H1 (cell line): ENCODE measurements around the gene SHC1. TPM values are rescaled to one million over a fixed set of nuclear protein-coding genes. Genes with fewer than 3 reads are reported as not detected.

Source experiments
- CTCF ChIA-PET: fragments of 300-600 bp; sonication (Branson Sonifier 250); formaldehyde crosslinking; loops from one replicate; lab custom pipeline; 2021; ENCODE audit not compliant: partially characterized antibody; lab: Charles Lee
- POLR2A ChIA-PET: fragments of 300-600 bp; sonication (Branson Sonifier 250); formaldehyde crosslinking; loops from one replicate; lab custom pipeline; 2021; ENCODE audit warnings: inconsistent platforms; ENCODE audit not compliant: partially characterized antibody; lab: Charles Lee
- DNase-seq, 2 experiments: peaks; one replicate each; pipeline versions ENCODE4 v3.0.0 to v3.0.0-alpha.2; 2010 to 2022; ENCODE audit warnings: low spot score in 2 of 2, low read depth in 1 of 2, mixed read lengths in 1 of 2
- FAIRE-seq: peaks from 2 replicates; lab custom pipeline; 2011; peaks lifted over from hg19 to GRCh38; lab: Jason Lieb, UNC
- H2AFZ ChIP-seq: 2 replicates; pipeline ENCODE4 v1.8.1; 2012; ENCODE audit warnings: low read length, inconsistent platforms
- H2AK5ac ChIP-seq: 2 replicates; pipeline ENCODE4 v1.6.1; 2013; ENCODE audit warnings: low read depth, low read length
- H2BK120ac ChIP-seq: replicated peaks from 2 replicates; pipeline ENCODE3; 2013; ENCODE audit warnings: low read depth, low read length, inconsistent platforms
- H2BK12ac ChIP-seq: 2 replicates; pipeline ENCODE4 v1.6.1; 2013; ENCODE audit warnings: low read depth, low read length
- H2BK15ac ChIP-seq: 2 replicates; pipeline ENCODE4 v1.6.1; 2013; ENCODE audit warnings: low read length
- H2BK20ac ChIP-seq: 2 replicates; pipeline ENCODE4 v1.6.1; 2013; ENCODE audit warnings: low read length
- H2BK5ac ChIP-seq: 2 replicates; pipeline ENCODE4 v1.6.1; 2013; ENCODE audit warnings: low read depth, low read length
- H3K14ac ChIP-seq: 2 replicates; pipeline ENCODE4 v1.6.1; 2013; ENCODE audit warnings: inconsistent platforms; ENCODE audit not compliant: insufficient read length
- H3K18ac ChIP-seq: 2 replicates; pipeline ENCODE4 v1.6.1; 2013; ENCODE audit warnings: low read length; ENCODE audit errors: extremely low read depth
- H3K23ac ChIP-seq: 2 replicates; pipeline ENCODE4 v1.6.1; 2013; ENCODE audit warnings: inconsistent platforms; ENCODE audit not compliant: insufficient read length
- H3K23me2 ChIP-seq: 2 replicates; pipeline ENCODE4 v1.6.1; 2013; ENCODE audit warnings: low read depth, low read length
- H3K27ac ChIP-seq: 2 replicates; pipeline ENCODE4 v1.6.1; 2011; ENCODE audit warnings: low read depth, low read length, inconsistent platforms
- H3K27me3 ChIP-seq, 4 experiments: replicated peaks in 1 of 4; 1 replicate in 1 of 4; 2 replicates in 3 of 4; pipeline versions ENCODE4 v1.6.1 to v1.8.1; 2011 to 2013; ENCODE audit warnings: low read length in 3 of 4, mild to moderate bottlenecking in 3 of 4, inconsistent platforms in 2 of 4, mixed read lengths in 2 of 4, moderate library complexity in 1 of 4; ENCODE audit not compliant: control insufficient read depth in 3 of 4, insufficient read depth in 3 of 4; ENCODE audit errors: extremely low read depth in 1 of 4
- H3K36me3 ChIP-seq, 4 experiments: 2 replicates each; pipeline versions ENCODE4 v1.6.1 to v1.8.1; 2011 to 2013; ENCODE audit warnings: mild to moderate bottlenecking in 4 of 4, low read length in 3 of 4, moderate library complexity in 2 of 4, control low read depth in 1 of 4, inconsistent platforms in 1 of 4; ENCODE audit not compliant: insufficient read depth in 4 of 4, control insufficient read depth in 2 of 4
- H3K4ac ChIP-seq: replicated peaks from 2 replicates; pipeline ENCODE3; 2013; ENCODE audit warnings: low read length, low read depth, mixed read lengths, inconsistent platforms; ENCODE audit not compliant: insufficient read length
- H3K4me1 ChIP-seq, 4 experiments: replicated peaks in 1 of 4; 1 replicate in 1 of 4; 2 replicates in 3 of 4; pipeline versions ENCODE4 v1.6.1 to v1.8.1; 2011 to 2013; ENCODE audit warnings: low read length in 3 of 4, inconsistent platforms in 2 of 4, mixed read lengths in 1 of 4; ENCODE audit not compliant: insufficient read depth in 4 of 4, control insufficient read depth in 3 of 4
- H3K4me2 ChIP-seq, 2 experiments: 2 replicates each; pipeline versions ENCODE4 v1.6.1 to v1.8.1; 2011 to 2013; ENCODE audit warnings: low read depth in 2 of 2, low read length in 2 of 2, control low read depth in 1 of 2, inconsistent platforms in 1 of 2, mild to moderate bottlenecking in 1 of 2; ENCODE audit not compliant: insufficient read depth in 1 of 2
- H3K4me3 ChIP-seq, 4 experiments: fragments of 200-600, 300-600 bp in 1 of 4; sonication (generic), shearing (Covaris generic), sonication (Bioruptor Twin) in 1 of 4; 2 replicates each; pipeline versions ENCODE4 v1.5.1 to v1.8.1; 2011 to 2016; ENCODE audit warnings: low read length in 4 of 4, low read depth in 3 of 4, control low read depth in 2 of 4, inconsistent platforms in 2 of 4, mild to moderate bottlenecking in 2 of 4, mixed read lengths in 1 of 4, moderate library complexity in 1 of 4; ENCODE audit not compliant: insufficient read depth in 2 of 4; ENCODE audit errors: extremely low read depth in 1 of 4
- H3K56ac ChIP-seq: replicated peaks from 2 replicates; pipeline ENCODE3; 2013; ENCODE audit warnings: low read depth, mild to moderate bottlenecking, mixed read lengths, low read length, inconsistent platforms; ENCODE audit not compliant: insufficient read length
- H3K79me1 ChIP-seq: 2 replicates; pipeline ENCODE4 v1.6.1; 2013; ENCODE audit warnings: low read depth, low read length, control low read depth
- H3K79me2 ChIP-seq, 2 experiments: 2 replicates each; pipeline versions ENCODE4 v1.6.1 to v1.8.1; 2012 to 2013; ENCODE audit warnings: low read length in 2 of 2, mild to moderate bottlenecking in 2 of 2, inconsistent platforms in 1 of 2; ENCODE audit not compliant: insufficient read depth in 2 of 2, control insufficient read depth in 1 of 2
- H3K9ac ChIP-seq, 4 experiments: replicated peaks in 1 of 4; 1 replicate in 1 of 4; 2 replicates in 3 of 4; pipeline versions ENCODE4 v1.6.1 to v1.8.1; 2011 to 2013; ENCODE audit warnings: low read depth in 3 of 4, low read length in 3 of 4, control low read depth in 2 of 4, mild to moderate bottlenecking in 2 of 4, moderate library complexity in 2 of 4, inconsistent platforms in 1 of 4; ENCODE audit errors: extremely low read depth in 1 of 4
- H3K9me3 ChIP-seq, 2 experiments: 2 replicates each; pipeline versions ENCODE4 v1.6.1 to v1.8.1; 2012 to 2013; ENCODE audit warnings: mild to moderate bottlenecking in 2 of 2, moderate library complexity in 2 of 2, control low read depth in 1 of 2, inconsistent platforms in 1 of 2, low read depth in 1 of 2, low read length in 1 of 2, mixed read lengths in 1 of 2; ENCODE audit not compliant: insufficient read depth in 2 of 2
- H4K20me1 ChIP-seq, 2 experiments: replicated peaks in 1 of 2; 2 replicates each; pipeline versions ENCODE3 to v1.8.1; 2011 to 2013; ENCODE audit warnings: inconsistent platforms in 2 of 2, low read length in 2 of 2, mild to moderate bottlenecking in 1 of 2; ENCODE audit not compliant: insufficient read depth in 2 of 2, control insufficient read depth in 1 of 2
- H4K5ac ChIP-seq: 2 replicates; pipeline ENCODE4 v1.6.1; 2013; ENCODE audit warnings: low read length, low read depth, mixed read lengths, inconsistent platforms; ENCODE audit not compliant: insufficient read length
- H4K8ac ChIP-seq: 2 replicates; pipeline ENCODE4 v1.8.0; 2013; ENCODE audit warnings: mild to moderate bottlenecking, moderate library complexity, low read length, inconsistent platforms; ENCODE audit not compliant: insufficient read depth; ENCODE audit errors: extremely low read depth
- H4K91ac ChIP-seq: replicated peaks from 2 replicates; pipeline ENCODE3; 2013; ENCODE audit warnings: low read length, mixed read lengths, inconsistent platforms; ENCODE audit not compliant: insufficient read length
- BCL11A ChIP-seq, 2 experiments: IDR thresholded peaks; one replicate each; pipeline ENCODE4 v1.6.1; 2011; ENCODE audit warnings: low read depth in 2 of 2, low read length in 2 of 2, mild to moderate bottlenecking in 2 of 2
- CHD1 ChIP-seq: IDR thresholded peaks from 2 replicates; pipeline ENCODE4 v1.6.1; 2012; ENCODE audit warnings: low read depth, low read length, improper control_type of control experiment
- YY1 ChIP-seq: IDR thresholded peaks from 2 replicates; pipeline ENCODE4 v1.6.1; 2011; ENCODE audit warnings: low read depth, mild to moderate bottlenecking, low read length
- WGBS, 2 experiments: shearing (Covaris generic) in 1 of 2; methylation state at CpG; one replicate each; pipeline versions ENCODE4 v1.1.6 to v1.1.7; 2013 to 2015; ENCODE audit warnings: low lambda C conversion rate in 2 of 2, mixed read lengths in 2 of 2, inconsistent platforms in 1 of 2, low coverage in 1 of 2, missing lambda C conversion rate in 1 of 2; ENCODE audit not compliant: insufficient replicate concordance in 2 of 2, insufficient coverage in 1 of 2, insufficient read length in 1 of 2; ENCODE audit errors: extremely low coverage in 1 of 2, missing lambda C conversion rate in 1 of 2; 5-methylcytosine and 5-hydroxymethylcytosine counted together
- polyA plus RNA-seq, 7 experiments: library from polyadenylated mRNA; depleted of rRNA in 3 of 7; stranded (reverse) in 5 of 7; unstranded in 2 of 7; fragments of >200 nt in 5 of 7; fragments of 200-250 nt in 2 of 7; gene quantifications; 1 replicate in 5 of 7; 2 replicates in 1 of 7; 4 replicates in 1 of 7; pipeline versions ENCODE4 v1.2.1 to v1.2.3, GENCODE V29; 2011 to 2013; ENCODE audit warnings: missing spikeins in 2 of 7, mixed read lengths in 2 of 7
- total RNA-seq: library from RNA; stranded (reverse); fragmentation: NEBNext Ultra II Directional; extraction: Animal tissue kit (Norgen Biotek cat#: 25700); gene quantifications from 2 replicates; pipeline ENCODE4 v1.2.1, GENCODE V29; 2021

The SHC1 gene
- total and polyA plus RNA-seq, 2 of the 8 experiments (the other 6 are each of a cell fraction or from before 2014, with no cell fraction given): 177 to 212 TPM

- no peak overlapping the region for H3K56ac ChIP-seq
- FAIRE-seq (no peak), DNase-seq (no peak)
- no peak overlapping the region for H3K14ac ChIP-seq
- no peaks in the 10 kb centered on the region; a peak in 2 of 7 replicates for H3K27me3 ChIP-seq
- TF ChIP-seq CHD1 (no peak), YY1 (no peak), BCL11A (IDR thresholded peaks at IDR 0.05; ENCODE audit: low read depth in 2 of 2, low read length in 2 of 2) (no peak)
- H3K23ac ChIP-seq: no peak overlapping the region
- H2BK20ac ChIP-seq: no peak overlapping the region
- no peak overlapping the region for H4K5ac ChIP-seq
- peak overlapping the region; percentile 92 to 93; a peak in 3 of 4 replicates for H3K4me2 ChIP-seq
- no peak overlapping the region for H4K8ac ChIP-seq
- H3K4ac ChIP-seq: no peak overlapping the region
- H3K4me1 ChIP-seq: peaks cover 0 to 28% (median 8%) of the 10 kb centered on the region in 4 experiments; a peak in 6 of 7 replicates
- H3K79me2 ChIP-seq: peaks cover 0 to 4% of the 10 kb centered on the region in 2 experiments; a peak in 2 of 4 replicates
- H3K79me1 ChIP-seq: 0 out of 2 replicates have a peak, but pooled peaks cover 6% of the 10 kb centered on the region
- 88% methylated on average over 3 of the region's 3 CpGs; no CpG with 5 or more reads in 1 of the 2 experiments for WGBS, 2 experiments
- H3K4me3 ChIP-seq: peak overlapping the region in 3 of 4 experiments; percentile 60 to 77 (median 71); a peak in 2 of 8 replicates
- no peak overlapping the region for H2BK120ac ChIP-seq
- H2BK15ac ChIP-seq: no peak overlapping the region
- peaks cover 3 to 7% (median 5%) of the 10 kb centered on the region in 4 experiments; a peak in 5 of 8 replicates for H3K36me3 ChIP-seq
- H3K23me2 ChIP-seq: peaks cover 5% of the 10 kb centered on the region
- H3K9me3 ChIP-seq: no peaks in the 10 kb centered on the region
- H2AK5ac ChIP-seq: no peak overlapping the region; the same call in 1 of the 2 replicates
- H2AFZ ChIP-seq: no peak overlapping the region
- no peak overlapping the region for H4K91ac ChIP-seq
- peaks cover 1 to 10% of the 10 kb centered on the region in 2 experiments for H4K20me1 ChIP-seq
- H3K18ac ChIP-seq: no peak overlapping the region
- no peak overlapping the region; the same call in 1 of the 2 replicates for H2BK12ac ChIP-seq
- peak overlapping the region in 1 of 4 experiments; percentile 87; a peak in 1 of 7 replicates for H3K9ac ChIP-seq
- POLR2A ChIA-PET: interaction anchor here (1.3 to 18.6 kb wide), 7 partner anchors 18 to 185 kb away, joined by 3 to 662 read pairs (median 6); partner anchors contain the start of genes ADAM15, CKS1B, EFNA4 and FLAD1
- peak overlapping the region; percentile 95; the same call in 1 of the 2 replicates for H3K27ac ChIP-seq
- H2BK5ac ChIP-seq: no peak overlapping the region
- CTCF ChIA-PET: interaction anchor here (0.6 to 9.8 kb wide), 8 partner anchors 12 to 210 kb away, joined by 3 to 132 read pairs (median 3); partner anchors contain the start of genes LENEP and SHC1
Measured at GRCh38 chr1:154954541-154954940, 16.0 kb downstream of the SHC1 start.
